Chondrocyte (in vitro differentiated cells): ENCODE results near the gene ESPN. TPM values are rescaled to one million over a fixed set of nuclear protein-coding genes. Genes with fewer than 3 reads are reported as not detected.

Source experiments
- DNase-seq: peaks from one replicate; pipeline ENCODE4 v3.0.0; 2021; ENCODE audit warnings: mixed read lengths, low spot score
- H3K27ac Mint-ChIP-seq: one replicate; pipeline ENCODE4 v1.8.0; 2021; ENCODE audit warnings: mild to moderate bottlenecking, moderate library complexity, mixed read lengths; ENCODE audit not compliant: unreplicated experiment
- H3K27me3 Mint-ChIP-seq: 2 replicates; pipeline ENCODE4 v1.8.0; 2021; ENCODE audit warnings: low read depth, mixed read lengths
- H3K36me3 Mint-ChIP-seq: 2 replicates; pipeline ENCODE4 v1.8.0; 2021; ENCODE audit warnings: low read depth, mixed read lengths
- H3K4me1 Mint-ChIP-seq: 2 replicates; pipeline ENCODE4 v1.8.0; 2021; ENCODE audit warnings: low read depth, mild to moderate bottlenecking, mixed read lengths
- H3K4me3 Mint-ChIP-seq: one replicate; pipeline ENCODE4 v1.8.0; 2021; ENCODE audit warnings: mild to moderate bottlenecking, moderate library complexity, mixed read lengths; ENCODE audit not compliant: unreplicated experiment
- H3K9me3 Mint-ChIP-seq: 2 replicates; pipeline ENCODE4 v1.8.0; 2021; ENCODE audit warnings: low read depth, mixed read lengths
- total RNA-seq: library from RNA; stranded (reverse); gene quantifications from 3 replicates; pipeline ENCODE4 v1.2.1, GENCODE V29; 2021
- TF ChIP-seq, protein P1 (sequence below): fragments of 200-600 bp; sonication (generic); IDR thresholded peaks from 2 replicates; pipeline ENCODE4 v1.5.0; 2021; ENCODE audit warnings: antibody characterized with exemption, mild to moderate bottlenecking, moderate library complexity

ESPN gene
- total RNA-seq, 1 donor from 2014 or later, result 0.57 TPM

DNA sequence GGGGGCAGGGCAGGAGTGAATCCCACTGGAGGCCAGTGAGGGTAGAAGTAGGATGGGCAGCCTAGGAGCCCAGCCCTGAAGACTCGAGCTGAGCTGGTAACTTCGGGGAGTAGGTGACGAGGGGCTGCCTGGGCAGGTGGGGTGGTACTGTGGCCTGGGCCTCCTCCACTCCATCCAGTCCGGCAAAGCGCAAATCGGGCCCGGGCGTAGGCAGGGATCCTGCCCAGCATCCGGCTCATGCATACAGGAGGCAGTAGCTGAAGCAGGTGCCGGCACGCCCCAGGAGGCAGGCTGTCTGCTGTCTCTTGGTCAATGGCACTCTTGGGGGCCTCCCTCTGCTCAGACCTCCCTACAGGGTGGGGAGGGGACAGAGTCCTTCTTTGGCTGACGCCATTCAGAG lies 42.6 kb downstream of the ESPN start:
- Mint-ChIP-seq H3K27me3 (no peaks in the 10 kb centered on the region), H3K9me3 (no peaks in the 10 kb centered on the region), H3K4me1 (no peaks in the 10 kb centered on the region), H3K27ac (no peak overlapping the region), H3K4me3 (no peak overlapping the region), H3K36me3 (peaks cover 24% of the 10 kb centered on the region)
- no peak for DNase-seq
- TF ChIP-seq, protein P1, sequence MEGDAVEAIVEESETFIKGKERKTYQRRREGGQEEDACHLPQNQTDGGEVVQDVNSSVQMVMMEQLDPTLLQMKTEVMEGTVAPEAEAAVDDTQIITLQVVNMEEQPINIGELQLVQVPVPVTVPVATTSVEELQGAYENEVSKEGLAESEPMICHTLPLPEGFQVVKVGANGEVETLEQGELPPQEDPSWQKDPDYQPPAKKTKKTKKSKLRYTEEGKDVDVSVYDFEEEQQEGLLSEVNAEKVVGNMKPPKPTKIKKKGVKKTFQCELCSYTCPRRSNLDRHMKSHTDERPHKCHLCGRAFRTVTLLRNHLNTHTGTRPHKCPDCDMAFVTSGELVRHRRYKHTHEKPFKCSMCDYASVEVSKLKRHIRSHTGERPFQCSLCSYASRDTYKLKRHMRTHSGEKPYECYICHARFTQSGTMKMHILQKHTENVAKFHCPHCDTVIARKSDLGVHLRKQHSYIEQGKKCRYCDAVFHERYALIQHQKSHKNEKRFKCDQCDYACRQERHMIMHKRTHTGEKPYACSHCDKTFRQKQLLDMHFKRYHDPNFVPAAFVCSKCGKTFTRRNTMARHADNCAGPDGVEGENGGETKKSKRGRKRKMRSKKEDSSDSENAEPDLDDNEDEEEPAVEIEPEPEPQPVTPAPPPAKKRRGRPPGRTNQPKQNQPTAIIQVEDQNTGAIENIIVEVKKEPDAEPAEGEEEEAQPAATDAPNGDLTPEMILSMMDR, result no peak

GRCh38 chr1:6467744-6468688 lies 43.4 kb downstream of the ESPN start:
- no peak for DNase-seq
- Mint-ChIP-seq H3K27ac (no peak overlapping the region), H3K9me3 (no peaks in the 10 kb centered on the region), H3K27me3 (no peaks in the 10 kb centered on the region), H3K4me3 (no peak overlapping the region), H3K4me1 (no peaks in the 10 kb centered on the region), H3K36me3 (peaks cover 23% of the 10 kb centered on the region)
- TF ChIP-seq, protein P1, result no peak

- no peak for DNase-seq
- H3K4me1 Mint-ChIP-seq, result no peaks in the 10 kb centered on the region
- H3K9me3 Mint-ChIP-seq, result no peaks in the 10 kb centered on the region
- no peaks in the 10 kb centered on the region for H3K27me3 Mint-ChIP-seq
- H3K36me3 Mint-ChIP-seq, result peaks cover 22% of the 10 kb centered on the region
- no peak overlapping the region for H3K4me3 Mint-ChIP-seq
- TF ChIP-seq, protein P1, result no peak
- H3K27ac Mint-ChIP-seq, result no peak overlapping the region
Observed at GRCh38 chr1:6468729-6469461, 44.3 kb downstream of the ESPN start.

- no peak for DNase-seq
Observed at GRCh38 chr1:6470132-6471085, 45.8 kb downstream of the ESPN start.

More at GRCh38 chr1:6470132-6471085, 45.8 kb downstream of the ESPN start:
- peaks cover 21% of the 10 kb centered on the region for H3K36me3 Mint-ChIP-seq
- H3K27ac Mint-ChIP-seq, result no peak overlapping the region
- TF ChIP-seq, protein P1, result no peak
- no peak overlapping the region for H3K4me3 Mint-ChIP-seq
- no peaks in the 10 kb centered on the region for H3K9me3 Mint-ChIP-seq
- H3K4me1 Mint-ChIP-seq, result no peaks in the 10 kb centered on the region
- H3K27me3 Mint-ChIP-seq, result no peaks in the 10 kb centered on the region
